Measurements from ENCODE around the gene OSBPL5. TPM values are rescaled to one million over a fixed set of nuclear protein-coding genes. Genes with fewer than 3 reads are reported as not detected.

The OSBPL5 gene
- total and polyA plus RNA-seq, 2 of the 4 experiments (the other 2 are of a cell fraction), result 14.9 to 22.3 TPM

- Histone ChIP-seq H3K4ac (ENCODE audit: low read depth, low read length) (no peak overlapping the region), H4K8ac (ENCODE audit: low read depth in 2 of 2, low read length in 2 of 2) (no peak overlapping the region), H3K18ac (ENCODE audit: low read depth, low read length) (no peak overlapping the region), H3K4me2 (ENCODE audit: low read depth, low read length) (no peak overlapping the region), H3K23ac (ENCODE audit: low read depth, low read length) (no peak overlapping the region), H4K91ac (ENCODE audit: insufficient read depth, low read depth, low read length) (no peak overlapping the region), H2AK9ac (replicated peaks; ENCODE audit: low read depth, low read length, poor library complexity) (no peak overlapping the region), H3K79me1 (ENCODE audit: low read depth in 1 of 2, low read length in 2 of 2) (no peaks in the 10 kb centered on the region), H2BK20ac (ENCODE audit: low read depth, low read length) (no peak overlapping the region), H2AK5ac (ENCODE audit: low read depth, low read length) (no peak overlapping the region), H2BK5ac (ENCODE audit: low read depth, low read length, poor library complexity, severe bottlenecking) (no peak overlapping the region), H2BK15ac (ENCODE audit: low read depth, low read length) (no peak overlapping the region), H3K27me3 (ENCODE audit: control insufficient read depth, insufficient read depth, low read length) (peaks cover 9% of the 10 kb centered on the region; the same call in 1 of the 2 replicates), H3K9me3 (ENCODE audit: control insufficient read depth, insufficient read depth, low read length) (peaks cover 4% of the 10 kb centered on the region; the same call in 1 of the 2 replicates), H3K4me3 (ENCODE audit: insufficient read depth, low read depth, low read length) (no peak overlapping the region), H3K27ac (ENCODE audit: insufficient read depth, low read length) (no peak overlapping the region), H3K9me1 (ENCODE audit: insufficient read depth, low read length) (no peaks in the 10 kb centered on the region), H3K36me3 (ENCODE audit: control insufficient read depth, insufficient read depth, low read length) (no peaks in the 10 kb centered on the region), H4K5ac (ENCODE audit: low read depth, low read length) (no peak overlapping the region), H3K14ac (replicated peaks; ENCODE audit: low read depth, low read length) (no peak overlapping the region), H3K4me1 (ENCODE audit: control insufficient read depth, insufficient read depth, low read length) (peaks cover 11% of the 10 kb centered on the region), H2AFZ (replicated peaks; ENCODE audit: low read length, poor library complexity) (no peak overlapping the region), H3K56ac (ENCODE audit: extremely low read depth, insufficient read depth, low read length) (no peak overlapping the region), H2BK120ac (ENCODE audit: low read depth, low read length) (no peak overlapping the region), H4K20me1 (ENCODE audit: insufficient read depth, low read length) (no peaks in the 10 kb centered on the region), H3K9ac (ENCODE audit: low read depth, low read length) (no peak overlapping the region)
- no TSS peak for BruUV-seq (replicated peaks)
- DNase-seq (no peak), ATAC-seq (ENCODE audit: low read depth) (no peak)
- dilution Hi-C loops (cut with HindIII; ENCODE audit: low sequenced_read_pairs, unreplicated experiment), result no loop called here
- POLR2A ChIA-PET (ENCODE audit: unreplicated experiment), result no interaction called here
- intact Hi-C loops (cut with micrococcal nuclease), result no loop called here
- no peak for TF ChIP-seq MAFK (IDR thresholded peaks at IDR 0.05; ENCODE audit: low read depth, low read length)
- TF ChIP-seq MXI1 (IDR thresholded peaks at IDR 0.05; ENCODE audit: borderline replicate concordance, low read depth, low read length), result no peak
- TF ChIP-seq RAD21 (IDR thresholded peaks at IDR 0.05; ENCODE audit: low read length), result no peak
- TF ChIP-seq MAZ (IDR thresholded peaks at IDR 0.05; ENCODE audit: borderline replicate concordance, low read depth, low read length), result no peak
- TF ChIP-seq SMC3 (IDR thresholded peaks at IDR 0.05; ENCODE audit: low read depth, low read length), result no peak
- CTCF ChIA-PET, result no interaction called here
- whole genome bisulfite sequencing, 2 experiments (ENCODE audit: extremely low coverage in 2 of 2, insufficient read length in 1 of 2), result 67% methylated on average over 3 of the region's 3 CpGs; no CpG with 5 or more reads in 1 of the 2 experiments
- in situ Hi-C loops (cut with MboI; ENCODE audit: low sequenced_read_pairs), result no loop called here
Measured at GRCh38 chr11:3174387-3174786, 9.3 kb upstream of the OSBPL5 start.

All from IMR-90 (cell line).